SK-N-SH (cell line): Measurements from ENCODE around the gene MVP.

Source experiments
- CHD2 ChIP-seq: fragments of 150-350 bp; IDR thresholded peaks from 2 replicates; pipeline ENCODE4 v1.6.1; 2018; ENCODE audit warnings: low read length; ENCODE audit not compliant: partially characterized antibody
- GABPA ChIP-seq: IDR thresholded peaks from 2 replicates; pipeline ENCODE4 v1.4.0; 2012; ENCODE audit warnings: low read depth, mild to moderate bottlenecking
- POLR2AphosphoS5 ChIP-seq: IDR thresholded peaks from 2 replicates; pipeline ENCODE4 v1.6.1; 2012; ENCODE audit warnings: low read depth, low read length
- RAD21 ChIP-seq: IDR thresholded peaks from 2 replicates; pipeline ENCODE4 v1.6.1; 2012; ENCODE audit warnings: mild to moderate bottlenecking, low read length
- SIN3A ChIP-seq: IDR thresholded peaks from 2 replicates; pipeline ENCODE4 v1.6.1; 2012; ENCODE audit warnings: low read depth, mild to moderate bottlenecking, low read length, moderate library complexity, borderline replicate concordance
- SMC3 ChIP-seq: IDR thresholded peaks from 2 replicates; pipeline ENCODE4 v1.6.1; 2012; ENCODE audit warnings: low read depth, low read length, improper control_type of control experiment
- TAF1 ChIP-seq: IDR thresholded peaks from 2 replicates; pipeline ENCODE4 v1.6.1; 2012; ENCODE audit warnings: low read depth, mild to moderate bottlenecking, low read length, moderate library complexity, borderline replicate concordance
- TCF12 ChIP-seq: IDR thresholded peaks from 2 replicates; pipeline ENCODE4 v1.4.0; 2012
- TF ChIP-seq, protein P1 (sequence below): fragments of 200-600 bp; sonication (generic); IDR thresholded peaks from 2 replicates; pipeline ENCODE4 v1.6.1; 2017; ENCODE audit warnings: antibody characterized with exemption, mild to moderate bottlenecking, moderate library complexity
- TF ChIP-seq, protein P2 (sequence below): fragments of 150-350 bp; IDR thresholded peaks from 2 replicates; pipeline ENCODE4 v1.6.1; 2017; ENCODE audit warnings: antibody characterized with exemption, low read length, low read depth, borderline replicate concordance
- TF ChIP-seq, protein P3 (sequence below): IDR thresholded peaks from 2 replicates; pipeline ENCODE4 v1.6.1; 2012; ENCODE audit warnings: mild to moderate bottlenecking, low read depth, low read length, moderate library complexity
- TF ChIP-seq, protein P4 (sequence below): IDR thresholded peaks from 2 replicates; pipeline ENCODE4 v1.4.0; 2012; ENCODE audit warnings: low read depth

DNA sequence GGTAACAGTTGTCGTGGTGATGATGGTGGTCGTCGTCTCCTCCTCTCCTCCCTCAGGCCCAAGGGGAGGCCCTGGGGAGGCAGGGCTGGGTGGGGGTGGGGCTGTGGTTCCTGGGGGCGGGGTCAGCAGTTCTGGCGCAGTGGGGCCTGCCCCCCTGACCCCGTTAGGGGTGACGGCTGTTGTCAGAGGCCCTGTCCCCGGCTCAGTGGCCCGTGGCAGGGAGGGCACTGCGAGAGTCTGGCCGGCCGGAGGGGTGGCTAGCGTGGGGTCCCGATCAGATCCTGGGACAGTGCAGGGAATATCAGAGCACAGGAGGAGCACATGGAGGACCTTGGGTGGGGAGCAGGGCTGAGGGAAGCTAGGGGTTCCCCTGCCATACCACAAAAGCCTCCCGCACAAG is 76.6 kb downstream of the MVP start:
- TF ChIP-seq, protein P1, sequence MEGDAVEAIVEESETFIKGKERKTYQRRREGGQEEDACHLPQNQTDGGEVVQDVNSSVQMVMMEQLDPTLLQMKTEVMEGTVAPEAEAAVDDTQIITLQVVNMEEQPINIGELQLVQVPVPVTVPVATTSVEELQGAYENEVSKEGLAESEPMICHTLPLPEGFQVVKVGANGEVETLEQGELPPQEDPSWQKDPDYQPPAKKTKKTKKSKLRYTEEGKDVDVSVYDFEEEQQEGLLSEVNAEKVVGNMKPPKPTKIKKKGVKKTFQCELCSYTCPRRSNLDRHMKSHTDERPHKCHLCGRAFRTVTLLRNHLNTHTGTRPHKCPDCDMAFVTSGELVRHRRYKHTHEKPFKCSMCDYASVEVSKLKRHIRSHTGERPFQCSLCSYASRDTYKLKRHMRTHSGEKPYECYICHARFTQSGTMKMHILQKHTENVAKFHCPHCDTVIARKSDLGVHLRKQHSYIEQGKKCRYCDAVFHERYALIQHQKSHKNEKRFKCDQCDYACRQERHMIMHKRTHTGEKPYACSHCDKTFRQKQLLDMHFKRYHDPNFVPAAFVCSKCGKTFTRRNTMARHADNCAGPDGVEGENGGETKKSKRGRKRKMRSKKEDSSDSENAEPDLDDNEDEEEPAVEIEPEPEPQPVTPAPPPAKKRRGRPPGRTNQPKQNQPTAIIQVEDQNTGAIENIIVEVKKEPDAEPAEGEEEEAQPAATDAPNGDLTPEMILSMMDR: no peak
- no peak for TF ChIP-seq SMC3
- no peak for TF ChIP-seq RAD21
- TF ChIP-seq, protein P2, sequence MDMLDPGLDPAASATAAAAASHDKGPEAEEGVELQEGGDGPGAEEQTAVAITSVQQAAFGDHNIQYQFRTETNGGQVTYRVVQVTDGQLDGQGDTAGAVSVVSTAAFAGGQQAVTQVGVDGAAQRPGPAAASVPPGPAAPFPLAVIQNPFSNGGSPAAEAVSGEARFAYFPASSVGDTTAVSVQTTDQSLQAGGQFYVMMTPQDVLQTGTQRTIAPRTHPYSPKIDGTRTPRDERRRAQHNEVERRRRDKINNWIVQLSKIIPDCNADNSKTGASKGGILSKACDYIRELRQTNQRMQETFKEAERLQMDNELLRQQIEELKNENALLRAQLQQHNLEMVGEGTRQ: no peak
- TF ChIP-seq TAF1: no peak
- TF ChIP-seq, protein P3, sequence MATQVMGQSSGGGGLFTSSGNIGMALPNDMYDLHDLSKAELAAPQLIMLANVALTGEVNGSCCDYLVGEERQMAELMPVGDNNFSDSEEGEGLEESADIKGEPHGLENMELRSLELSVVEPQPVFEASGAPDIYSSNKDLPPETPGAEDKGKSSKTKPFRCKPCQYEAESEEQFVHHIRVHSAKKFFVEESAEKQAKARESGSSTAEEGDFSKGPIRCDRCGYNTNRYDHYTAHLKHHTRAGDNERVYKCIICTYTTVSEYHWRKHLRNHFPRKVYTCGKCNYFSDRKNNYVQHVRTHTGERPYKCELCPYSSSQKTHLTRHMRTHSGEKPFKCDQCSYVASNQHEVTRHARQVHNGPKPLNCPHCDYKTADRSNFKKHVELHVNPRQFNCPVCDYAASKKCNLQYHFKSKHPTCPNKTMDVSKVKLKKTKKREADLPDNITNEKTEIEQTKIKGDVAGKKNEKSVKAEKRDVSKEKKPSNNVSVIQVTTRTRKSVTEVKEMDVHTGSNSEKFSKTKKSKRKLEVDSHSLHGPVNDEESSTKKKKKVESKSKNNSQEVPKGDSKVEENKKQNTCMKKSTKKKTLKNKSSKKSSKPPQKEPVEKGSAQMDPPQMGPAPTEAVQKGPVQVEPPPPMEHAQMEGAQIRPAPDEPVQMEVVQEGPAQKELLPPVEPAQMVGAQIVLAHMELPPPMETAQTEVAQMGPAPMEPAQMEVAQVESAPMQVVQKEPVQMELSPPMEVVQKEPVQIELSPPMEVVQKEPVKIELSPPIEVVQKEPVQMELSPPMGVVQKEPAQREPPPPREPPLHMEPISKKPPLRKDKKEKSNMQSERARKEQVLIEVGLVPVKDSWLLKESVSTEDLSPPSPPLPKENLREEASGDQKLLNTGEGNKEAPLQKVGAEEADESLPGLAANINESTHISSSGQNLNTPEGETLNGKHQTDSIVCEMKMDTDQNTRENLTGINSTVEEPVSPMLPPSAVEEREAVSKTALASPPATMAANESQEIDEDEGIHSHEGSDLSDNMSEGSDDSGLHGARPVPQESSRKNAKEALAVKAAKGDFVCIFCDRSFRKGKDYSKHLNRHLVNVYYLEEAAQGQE: no peak
- TF ChIP-seq SIN3A: no peak
- TF ChIP-seq TCF12: no peak
- TF ChIP-seq POLR2AphosphoS5: no peak
- no peak for TF ChIP-seq GABPA
- no peak for TF ChIP-seq CHD2
- TF ChIP-seq, protein P4, sequence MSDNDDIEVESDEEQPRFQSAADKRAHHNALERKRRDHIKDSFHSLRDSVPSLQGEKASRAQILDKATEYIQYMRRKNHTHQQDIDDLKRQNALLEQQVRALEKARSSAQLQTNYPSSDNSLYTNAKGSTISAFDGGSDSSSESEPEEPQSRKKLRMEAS: no peak
